ENCODE results near the gene SLC25A17. TPM values are rescaled to one million over a fixed set of nuclear protein-coding genes. Genes with fewer than 3 reads are reported as not detected.
"Not testable (repeated sequence)": the region's sequence is repeated elsewhere in the genome, so short reads cannot be mapped to it uniquely, and the experiment has no call there.

SLC25A17 gene
- total and polyA plus RNA-seq, 12 donors: 2.5 to 8.6 (median 4.0) TPM

GRCh38 chr22:40789131-40789530 lies 30.0 kb downstream of the SLC25A17 start:
- peaks cover 0 to 90% (median 33%) of the 10 kb centered on the region in 9 donors for H3K36me3 ChIP-seq
- no peak for ATAC-seq

GRCh38 chr22:40782521-40782920 lies 36.6 kb downstream of the SLC25A17 start:
- intact Hi-C loops (cut with DNase I): no loop called here
- H3K4me1 ChIP-seq: no peaks in the 10 kb centered on the region
- no peak for ATAC-seq
- no peaks in the 10 kb centered on the region for H3K27me3 ChIP-seq
- 89% methylated on average over 3 of the region's 3 CpGs for WGBS, 2 donors
- no peak overlapping the region for H3K4me3 ChIP-seq
- TF ChIP-seq CTCF (IDR thresholded peaks at IDR 0.05): no peak
- peaks cover 0 to 84% (median 28%) of the 10 kb centered on the region in 9 donors for H3K36me3 ChIP-seq
- no peaks in the 10 kb centered on the region for H3K9me3 ChIP-seq
- no peak for DNase-seq
- no peak overlapping the region for H3K27ac ChIP-seq

More at GRCh38 chr22:40789131-40789530, 30.0 kb downstream of the SLC25A17 start:
- Histone ChIP-seq H3K27me3 (no peaks in the 10 kb centered on the region), H3K4me1 (no peaks in the 10 kb centered on the region), H3K27ac (no peak overlapping the region), H3K9me3 (no peaks in the 10 kb centered on the region), H3K4me3 (no peak overlapping the region)
- WGBS, 2 donors: 98% methylated on average over 22 of the region's 22 CpGs
- TF ChIP-seq CTCF (IDR thresholded peaks at IDR 0.05): no peak
- DNase-seq: no peak
- intact Hi-C loops (cut with DNase I): no loop called here

- DNase-seq; H3K27me3 ChIP-seq; H3K9me3 ChIP-seq; intact Hi-C loops (cut with DNase I); H3K4me1 ChIP-seq; H3K4me3 ChIP-seq; ATAC-seq; H3K27ac ChIP-seq: not testable (repeated sequence)
- peaks cover 0 to 84% (median 27%) of the 10 kb centered on the region in 9 donors for H3K36me3 ChIP-seq
- WGBS, 2 donors: 95 to 96% methylated on average over 14 of the region's 14 CpGs
These were observed 37.4 kb downstream of the SLC25A17 start for GRCh38 chr22:40781749-40782148.

- DNase-seq (no peak), ATAC-seq (no peak)
- peaks cover 0 to 78% (median 36%) of the 10 kb centered on the region in 9 donors for H3K36me3 ChIP-seq
- H3K4me3 ChIP-seq: no peak overlapping the region
- TF ChIP-seq CTCF (IDR thresholded peaks at IDR 0.05): no peak
- H3K27me3 ChIP-seq: no peaks in the 10 kb centered on the region
- H3K4me1 ChIP-seq: peaks cover 0 to 4% (median 0%) of the 10 kb centered on the region in 9 donors
- intact Hi-C loops (cut with DNase I): no loop called here
- WGBS, 2 donors: 86 to 87% methylated on average over 6 of the region's 6 CpGs
- no peak overlapping the region for H3K27ac ChIP-seq
- no peaks in the 10 kb centered on the region for H3K9me3 ChIP-seq
These were observed 49.4 kb downstream of the SLC25A17 start for GRCh38 chr22:40769761-40770160.

DNA sequence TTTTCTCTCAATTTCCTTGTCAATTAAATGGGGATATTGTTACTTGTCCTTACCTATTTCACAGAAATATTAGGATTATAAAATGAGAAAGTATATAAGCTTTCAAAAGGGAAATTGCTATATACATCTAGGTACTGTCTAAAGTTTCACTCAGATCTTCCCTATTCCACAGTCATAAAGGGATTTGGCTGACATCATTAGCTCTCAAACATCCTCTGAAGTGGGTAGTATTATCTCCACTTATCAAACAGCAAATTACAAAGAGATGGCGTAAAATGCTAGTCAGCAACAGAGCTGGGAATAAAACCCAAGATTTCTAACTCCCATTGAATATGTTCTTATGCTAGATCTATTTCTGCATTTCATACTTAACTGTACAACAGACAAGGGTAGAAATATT lies 50.9 kb downstream of the SLC25A17 start:
- intact Hi-C loops (cut with DNase I): no loop called here
- Histone ChIP-seq H3K27ac (no peak overlapping the region), H3K9me3 (no peaks in the 10 kb centered on the region), H3K36me3 (peaks cover 0 to 63% (median 30%) of the 10 kb centered on the region in 9 donors), H3K4me3 (no peak overlapping the region), H3K4me1 (peaks cover 0 to 5% (median 0%) of the 10 kb centered on the region in 9 donors), H3K27me3 (no peaks in the 10 kb centered on the region)
- ATAC-seq (no peak), DNase-seq (no peak)
- TF ChIP-seq CTCF (IDR thresholded peaks at IDR 0.05): no peak
- 95 to 100% methylated on average over 1 of the region's 1 CpG for WGBS, 2 donors
